Fibroblast of the aortic adventitia (primary cell): ENCODE results near the gene COPG2. TPM values are rescaled to one million over a fixed set of nuclear protein-coding genes. Genes with fewer than 3 reads are reported as not detected.

Experiments used
- DNase-seq: peaks from one replicate; pipeline ENCODE4 v3.0.0-alpha.2; 2010; ENCODE audit warnings: low read depth
- H3K4me3 ChIP-seq: 2 replicates; pipeline ENCODE4 v1.5.1; 2011; ENCODE audit warnings: low read depth, mild to moderate bottlenecking, control low read depth, low read length, moderate library complexity
- CTCF ChIP-seq: IDR thresholded peaks from 2 replicates; pipeline ENCODE4 v1.5.1; 2011; ENCODE audit warnings: mild to moderate bottlenecking, low read length, control low read depth, inconsistent platforms; ENCODE audit not compliant: insufficient read depth
- total RNA-seq: library from RNA; depleted of rRNA; stranded (reverse); fragments of >200 nt; gene quantifications from 2 replicates; pipeline ENCODE4 v1.2.3, GENCODE V29; 2012; ENCODE audit warnings: low replicate concordance

COPG2 gene
- total RNA-seq, result 43.7 and 46.9 TPM in 2 replicates

DNA sequence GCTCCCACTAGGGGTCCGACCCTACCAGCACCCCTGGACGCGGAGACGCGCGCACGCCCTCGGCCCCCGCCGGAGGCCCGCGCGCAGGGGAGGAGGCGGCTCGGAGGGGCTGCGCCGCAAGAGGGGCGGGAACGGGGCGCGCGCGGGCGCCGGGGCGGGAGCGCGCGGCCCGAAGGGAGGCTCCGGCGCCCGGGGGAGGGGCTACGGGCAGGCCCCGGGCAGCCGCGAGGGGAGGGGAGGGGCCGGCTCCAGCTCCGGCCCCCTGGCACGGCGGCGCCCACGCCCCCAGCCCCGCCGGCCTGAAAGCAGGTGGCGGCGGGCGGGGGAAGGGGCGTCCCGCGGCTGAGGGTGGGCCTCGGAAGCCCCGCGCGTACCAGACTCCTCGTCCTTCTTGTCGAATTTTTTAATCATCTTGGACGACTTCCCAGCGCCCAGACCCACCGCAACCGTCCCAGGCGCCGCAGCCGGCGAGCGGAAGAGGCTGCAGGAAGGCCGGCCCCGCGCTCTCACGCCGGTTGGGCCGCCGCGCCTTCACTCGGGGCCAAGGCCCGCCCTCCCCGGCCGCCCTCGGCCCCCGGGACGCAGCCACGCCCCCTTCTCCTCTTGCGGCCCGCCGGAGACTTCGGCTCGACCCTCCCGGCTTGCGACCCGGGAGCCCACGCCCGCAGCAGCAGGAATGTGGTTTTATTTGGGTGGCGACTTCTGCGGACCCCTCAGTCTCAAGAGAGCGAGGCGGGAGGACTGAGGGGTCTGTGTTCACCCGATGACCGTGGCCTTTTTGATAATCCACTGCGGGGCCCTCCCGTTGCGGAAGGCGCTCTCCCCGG, at the start of gene COPG2:
TSS of gene COPG2 (minus strand) at position 491 of the 827 bp plus-strand sequence. CDS start at position 411, 80 bp downstream.
- DNase-seq, result peak; percentile 73
- no peak for TF ChIP-seq CTCF
- H3K4me3 ChIP-seq, result peak within 1 kb of the TSS; percentile 77

DNA sequence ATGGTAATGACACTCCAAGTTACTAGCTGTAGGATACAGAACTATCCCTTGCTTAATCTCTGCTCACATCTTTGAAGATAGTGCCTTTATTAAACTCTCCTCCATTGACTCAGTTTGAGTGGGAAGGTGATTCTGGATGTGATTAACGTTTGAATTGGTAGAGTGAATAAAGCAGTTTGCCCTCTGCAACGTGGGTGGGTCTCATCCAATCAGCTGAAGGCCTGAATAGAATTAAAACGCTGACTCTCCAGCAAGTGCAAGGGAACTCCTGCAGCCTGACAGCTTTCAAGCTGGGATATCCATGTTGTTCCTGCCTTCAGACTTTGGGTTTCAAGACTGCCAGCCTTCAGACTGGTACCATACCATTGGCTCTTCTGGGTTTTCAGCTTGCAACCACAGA, 43.9 kb upstream of the COPG2 start:
- TF ChIP-seq CTCF, result no peak
- H3K4me3 ChIP-seq, result no peak overlapping the region
- no peak for DNase-seq

DNA sequence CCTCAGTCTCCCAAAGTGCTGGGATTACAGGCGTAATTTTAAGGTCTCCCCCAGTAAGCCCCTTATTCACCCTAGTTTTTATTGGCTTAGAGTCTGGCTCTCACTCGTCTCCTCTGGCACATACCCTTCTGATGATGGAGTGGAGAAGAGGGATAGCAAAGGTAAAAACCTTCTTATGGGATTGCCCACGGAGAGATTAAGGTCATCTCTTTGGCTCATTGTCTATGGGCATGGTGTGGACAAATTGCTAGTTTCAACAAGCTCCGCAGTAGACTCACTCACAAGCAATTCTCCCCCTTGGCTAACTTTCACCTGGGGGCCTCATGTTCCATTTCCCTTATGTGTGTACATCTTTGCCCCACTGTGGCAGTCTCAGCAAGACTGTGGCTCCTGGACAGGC, 40.2 kb upstream of the COPG2 start:
- TF ChIP-seq CTCF, result no peak
- no peak for DNase-seq
- H3K4me3 ChIP-seq, result no peak overlapping the region

DNA sequence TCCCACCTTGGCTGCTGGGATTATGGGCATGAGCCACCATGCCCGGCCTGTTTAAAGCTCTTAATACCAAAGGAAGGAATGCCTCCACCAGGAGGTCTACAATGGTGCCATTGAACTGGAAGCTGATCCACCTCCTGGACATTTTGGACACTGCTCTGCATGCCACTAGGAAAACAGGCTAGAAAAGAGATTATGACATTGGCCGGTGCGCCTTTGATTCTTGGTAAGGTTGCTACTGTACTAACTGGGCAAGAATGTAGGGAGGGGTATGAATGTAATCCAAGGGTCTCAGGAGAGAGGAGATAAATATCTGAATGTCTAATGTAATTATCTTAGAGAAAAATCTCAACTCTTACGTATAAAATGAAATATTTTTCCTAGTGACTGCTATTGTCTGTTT, 39.5 kb upstream of the COPG2 start:
- DNase-seq, result no peak
- no peak overlapping the region for H3K4me3 ChIP-seq
- no peak for TF ChIP-seq CTCF

DNA sequence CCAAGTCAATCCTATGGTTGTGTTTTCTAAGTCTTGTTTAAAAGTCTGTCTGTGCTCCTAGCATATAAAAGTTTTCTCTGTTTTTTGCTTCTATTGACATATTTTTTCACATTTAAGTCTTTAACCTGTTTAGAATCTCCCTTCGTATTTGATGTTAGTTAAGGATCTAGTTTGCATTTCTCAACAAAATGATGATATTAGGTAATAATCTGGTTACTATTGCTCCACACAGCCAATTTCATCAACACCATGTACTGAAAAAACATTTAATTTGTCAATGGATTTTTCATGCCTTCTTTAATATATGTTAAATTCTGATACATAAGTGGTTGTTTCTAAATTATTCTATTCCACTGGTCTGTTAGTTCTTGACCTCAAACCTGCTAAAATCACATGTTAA, 35.3 kb upstream of the COPG2 start:
- DNase-seq, result no peak
- no peak for TF ChIP-seq CTCF
- no peak overlapping the region for H3K4me3 ChIP-seq

- no peak overlapping the region for H3K4me3 ChIP-seq
- no peak for TF ChIP-seq CTCF
- no peak for DNase-seq
Measured at GRCh38 chr7:130701650-130702049, 33.1 kb upstream of the COPG2 start.

DNA sequence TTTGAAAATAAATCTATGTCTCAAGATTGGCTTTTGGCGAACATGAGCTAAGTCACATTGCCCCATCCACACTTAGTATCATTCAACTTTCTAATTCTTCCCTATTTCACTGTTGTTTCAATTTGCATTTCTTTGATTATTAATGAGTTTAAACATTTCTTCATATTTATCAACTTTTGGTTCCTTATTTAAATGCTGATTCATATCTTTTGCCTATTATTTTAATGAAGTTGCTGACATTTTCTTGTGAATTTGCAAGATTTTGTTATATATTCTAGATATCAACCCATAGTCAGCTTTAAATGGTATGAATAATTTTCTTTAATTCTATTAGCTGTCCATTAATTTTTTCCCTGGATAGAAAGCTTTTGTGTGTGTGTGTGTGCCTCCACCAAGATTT, 32.2 kb upstream of the COPG2 start:
- DNase-seq, result no peak
- H3K4me3 ChIP-seq, result no peak overlapping the region
- no peak for TF ChIP-seq CTCF
